MCF 10A (cell line): ENCODE data around the gene TOMM70. TPM values are rescaled to one million over a fixed set of nuclear protein-coding genes. Genes with fewer than 3 reads are reported as not detected.

ENCODE experiments used
- BruUV-seq: library from RNA; stranded (reverse); fragments of 400-500 nt; replicated peaks from 2 replicates; lab custom pipeline; 2021; lab: Mats Ljungman, UMichigan
- CTCF ChIA-PET: fragments of 300-600 bp; sonication (Branson Sonifier 250); formaldehyde crosslinking; extraction: SDS; loops from one replicate; lab custom pipeline; 2021; ENCODE audit warnings: antibody characterized with exemption, inconsistent platforms; lab: Yijun Ruan, JAX
- POLR2A ChIA-PET: fragments of 300-600, 350-650 bp; sonication (Branson Sonifier 250); formaldehyde crosslinking; extraction: SDS; loops from one replicate; lab custom pipeline; 2020; ENCODE audit warnings: antibody characterized with exemption, inconsistent platforms; lab: Yijun Ruan, JAX
- DNase-seq: peaks from one replicate; pipeline ENCODE4 v3.0.0-alpha.2; 2018; ENCODE audit not compliant: unreplicated experiment
- H3K27ac Mint-ChIP-seq: one replicate; pipeline ENCODE4 v1.8.0; 2022; ENCODE audit warnings: mild to moderate bottlenecking, low read depth, mixed read lengths; ENCODE audit not compliant: unreplicated experiment
- H3K27me3 Mint-ChIP-seq: one replicate; pipeline ENCODE4 v1.8.0; 2022; ENCODE audit warnings: mixed read lengths; ENCODE audit not compliant: insufficient read depth, unreplicated experiment
- H3K36me3 Mint-ChIP-seq: one replicate; pipeline ENCODE4 v1.8.0; 2022; ENCODE audit warnings: mild to moderate bottlenecking, moderate library complexity, mixed read lengths; ENCODE audit not compliant: insufficient read depth, unreplicated experiment
- H3K4me1 Mint-ChIP-seq: one replicate; pipeline ENCODE4 v1.8.0; 2022; ENCODE audit warnings: mixed read lengths; ENCODE audit not compliant: insufficient read depth, unreplicated experiment
- H3K4me3 Mint-ChIP-seq: one replicate; pipeline ENCODE4 v1.8.0; 2022; ENCODE audit warnings: mild to moderate bottlenecking, moderate library complexity, mixed read lengths; ENCODE audit not compliant: unreplicated experiment
- H3K9me3 Mint-ChIP-seq: one replicate; pipeline ENCODE4 v1.8.0; 2022; ENCODE audit warnings: mixed read lengths; ENCODE audit not compliant: unreplicated experiment
- CTCF ChIP-seq: fragments of 200-600 bp; IDR thresholded peaks from one replicate; pipeline ENCODE4 v1.8.0; 2022; ENCODE audit warnings: antibody characterized with exemption, mild to moderate bottlenecking; ENCODE audit not compliant: unreplicated experiment
- intact Hi-C: fragments of 100-400 bp; cut with micrococcal nuclease; formaldehyde crosslinking; loops from 2 replicates; pipeline ENCODE4 v1.14.1; 2022
- total RNA-seq: library from RNA; stranded (reverse); gene quantifications from 2 replicates; pipeline ENCODE4 v1.2.3, GENCODE V29; 2022

The TOMM70 gene
- total RNA-seq, 1 experiment from 2014 or later, result 58.2 TPM

DNA sequence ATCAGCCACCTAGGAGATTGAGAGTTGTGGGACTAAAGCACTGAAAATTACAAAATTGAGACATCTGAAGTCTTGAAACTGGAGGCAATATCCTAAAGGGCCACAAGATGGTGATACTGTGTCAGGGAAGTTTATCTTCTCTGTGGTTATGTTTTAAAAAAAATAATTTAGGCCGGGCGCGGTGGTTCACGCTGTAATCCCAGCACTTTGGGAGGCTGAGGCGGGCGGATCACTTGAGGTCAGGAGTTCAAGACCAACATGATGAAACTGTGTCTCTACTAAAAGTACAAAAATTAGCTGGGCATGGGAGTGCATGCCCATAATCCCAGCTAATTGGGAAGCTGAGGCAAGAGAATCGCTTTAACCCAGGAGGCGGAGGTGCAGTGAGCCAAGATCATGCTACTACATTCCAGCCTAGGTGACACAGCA lies 84.2 kb downstream of the TOMM70 start:
- Mint-ChIP-seq H3K9me3 (no peaks in the 10 kb centered on the region), H3K36me3 (peaks cover 46% of the 10 kb centered on the region), H3K4me3 (no peak overlapping the region), H3K4me1 (no peaks in the 10 kb centered on the region), H3K27me3 (no peaks in the 10 kb centered on the region), H3K27ac (no peak overlapping the region)
- ChIA-PET POLR2A (interaction anchor here (0.8 to 3.1 kb wide), 4 partner anchors 15 to 1359 kb away, joined by 3 to 18 read pairs (median 4); partner anchors contain the start of gene NIT2), CTCF (interaction anchor here (0.6 to 3.2 kb wide), 40 partner anchors 13 to 1512 kb away, joined by 3 to 25 read pairs (median 3); partner anchors contain the start of gene NIT2)
- BruUV-seq, result no TSS peak
- DNase-seq, result peak; percentile 74
- peak; percentile 72 for TF ChIP-seq CTCF
- intact Hi-C loops, result loop anchor here (1.0 to 10.0 kb wide), 3 partner anchors 147 to 398 kb away; no protein-coding TSS in a partner anchor

Other genes with a start within 250 kb of the TOMM70 start
- 34.5 and 34.8 TPM in 2 replicates for gene TBC1D23, start 140.1 kb downstream of the TOMM70 start, total RNA-seq
- gene NIT2, start 66.3 kb downstream of the TOMM70 start, total RNA-seq, result 37.0 and 42.6 TPM in 2 replicates
- gene LNP1, start 450 bp upstream of the TOMM70 start, total RNA-seq, result 1.2 and 1.7 TPM in 2 replicates
- 4.1 and 8.0 TPM in 2 replicates for gene TMEM45A, start 91.5 kb upstream of the TOMM70 start, total RNA-seq
- gene ADGRG7, start 208.5 kb upstream of the TOMM70 start, total RNA-seq, result not detected in 2 replicates